NB4 (cell line): ENCODE data around the gene TMEM45A.

Source experiments
- POLR2A ChIP-seq: IDR thresholded peaks from 2 replicates; pipeline ENCODE4 v1.6.1; 2011; ENCODE audit warnings: mild to moderate bottlenecking; ENCODE audit not compliant: insufficient read length; ENCODE audit errors: extremely low read depth
- TF ChIP-seq, protein P1 (sequence below): IDR thresholded peaks from one replicate; pipeline ENCODE4 v1.5.1; 2012; ENCODE audit warnings: low read depth, low read length

DNA sequence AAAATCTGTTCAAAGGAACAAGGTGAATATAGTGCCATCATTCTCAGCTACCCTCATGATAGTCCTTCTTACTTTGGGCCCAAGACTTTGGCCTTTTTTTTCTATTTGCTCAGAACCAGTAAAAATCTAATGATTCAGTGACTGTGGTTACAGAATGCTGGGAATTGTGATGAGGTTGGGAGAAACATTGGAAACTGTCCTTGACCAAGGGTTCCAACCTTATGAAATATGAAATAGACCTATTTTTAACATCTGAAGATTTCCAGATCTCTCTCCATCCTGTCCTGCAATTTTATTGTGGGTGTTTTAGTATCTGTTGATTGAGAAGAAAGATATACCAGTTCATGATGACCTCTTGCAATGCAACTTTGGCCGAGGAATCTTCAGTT, 34.9 kb downstream of the TMEM45A start:
- no peak for TF ChIP-seq POLR2A
- TF ChIP-seq, protein P1, sequence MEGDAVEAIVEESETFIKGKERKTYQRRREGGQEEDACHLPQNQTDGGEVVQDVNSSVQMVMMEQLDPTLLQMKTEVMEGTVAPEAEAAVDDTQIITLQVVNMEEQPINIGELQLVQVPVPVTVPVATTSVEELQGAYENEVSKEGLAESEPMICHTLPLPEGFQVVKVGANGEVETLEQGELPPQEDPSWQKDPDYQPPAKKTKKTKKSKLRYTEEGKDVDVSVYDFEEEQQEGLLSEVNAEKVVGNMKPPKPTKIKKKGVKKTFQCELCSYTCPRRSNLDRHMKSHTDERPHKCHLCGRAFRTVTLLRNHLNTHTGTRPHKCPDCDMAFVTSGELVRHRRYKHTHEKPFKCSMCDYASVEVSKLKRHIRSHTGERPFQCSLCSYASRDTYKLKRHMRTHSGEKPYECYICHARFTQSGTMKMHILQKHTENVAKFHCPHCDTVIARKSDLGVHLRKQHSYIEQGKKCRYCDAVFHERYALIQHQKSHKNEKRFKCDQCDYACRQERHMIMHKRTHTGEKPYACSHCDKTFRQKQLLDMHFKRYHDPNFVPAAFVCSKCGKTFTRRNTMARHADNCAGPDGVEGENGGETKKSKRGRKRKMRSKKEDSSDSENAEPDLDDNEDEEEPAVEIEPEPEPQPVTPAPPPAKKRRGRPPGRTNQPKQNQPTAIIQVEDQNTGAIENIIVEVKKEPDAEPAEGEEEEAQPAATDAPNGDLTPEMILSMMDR, result no peak
